GM06990 (cell line): ENCODE measurements around the gene PNP.

Experiments
- DNase-seq: peaks from one replicate; pipeline ENCODE4 v3.0.0-alpha.2; 2011; ENCODE audit not compliant: insufficient read length; ENCODE audit errors: extremely low read depth
- H3K27me3 ChIP-seq: replicated peaks from 2 replicates; pipeline ENCODE4 v1.6.0; 2011; ENCODE audit warnings: low read length; ENCODE audit not compliant: control insufficient read depth, insufficient read depth
- H3K36me3 ChIP-seq: 2 replicates; pipeline ENCODE4 v1.5.1; 2011; ENCODE audit warnings: low read length; ENCODE audit not compliant: control insufficient read depth, insufficient read depth
- H3K4me3 ChIP-seq: replicated peaks from 2 replicates; pipeline ENCODE4 v1.5.1; 2011; ENCODE audit warnings: low read depth, mild to moderate bottlenecking, control low read depth, low read length
- CTCF ChIP-seq: IDR thresholded peaks from 2 replicates; pipeline ENCODE4 v1.5.1; 2011; ENCODE audit warnings: low read length, control low read depth, mild to moderate bottlenecking, inconsistent platforms; ENCODE audit not compliant: insufficient read depth, poor library complexity, severe bottlenecking

Gene PNP

GRCh38 chr14:20435582-20436362 lies 33.4 kb upstream of the PNP start, which contains the start of gene KLHL33:
Gene KLHL33 (minus strand): TSS chr14:20436166. CDS start chr14:20435811, 355 bp downstream.
- no peak within 1 kb of the TSS for H3K4me3 ChIP-seq
- no peak for DNase-seq
- no peak for TF ChIP-seq CTCF
- H3K36me3 ChIP-seq = no peaks in the 10 kb centered on the region
- H3K27me3 ChIP-seq = no peaks in the 10 kb centered on the region

- no peak for DNase-seq
- Histone ChIP-seq H3K27me3 (no peaks in the 10 kb centered on the region), H3K4me3 (no peak overlapping the region), H3K36me3 (no peaks in the 10 kb centered on the region)
- TF ChIP-seq CTCF = no peak
Observed at GRCh38 chr14:20436363-20436755, 32.8 kb upstream of the PNP start.

DNA sequence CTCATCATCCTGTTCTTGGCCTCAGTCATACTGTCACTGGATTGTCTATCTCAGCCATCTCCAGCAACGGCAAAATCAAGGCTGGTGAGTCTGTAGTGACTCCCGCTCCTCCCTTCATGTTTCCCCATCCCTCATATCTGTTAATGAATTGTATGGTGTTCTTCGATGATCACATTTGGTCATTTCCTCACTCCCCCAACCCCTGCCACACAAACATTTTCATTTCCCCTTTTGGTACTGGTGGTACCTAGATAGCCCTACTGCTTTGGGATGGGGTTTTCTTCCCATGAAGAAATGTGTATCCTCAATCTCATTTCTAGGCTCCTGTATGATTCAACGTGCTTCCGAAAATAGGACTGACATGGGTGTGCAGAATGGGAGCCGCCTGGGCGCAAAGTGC lies 30.5 kb upstream of the PNP start:
- no peak overlapping the region for H3K4me3 ChIP-seq

DNA sequence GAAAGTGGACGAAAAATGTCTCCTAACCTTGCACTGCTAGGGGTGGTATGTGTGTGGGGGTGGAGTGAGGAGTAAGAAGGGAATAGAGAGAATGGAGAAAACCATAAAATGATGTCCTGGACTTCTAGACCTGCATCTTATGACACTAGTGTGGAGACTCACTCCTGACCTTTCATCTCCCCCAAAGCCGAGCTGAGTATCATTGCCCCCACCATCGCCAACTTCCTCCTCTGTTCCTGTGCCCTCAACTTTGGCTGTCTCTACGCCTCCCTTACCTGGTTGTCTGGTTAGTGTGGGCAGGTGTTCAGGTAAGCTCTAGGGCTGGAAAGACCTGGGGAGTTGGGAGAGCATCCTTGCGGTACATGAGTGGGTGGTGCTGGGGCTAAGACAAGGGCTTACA lies 28.7 kb upstream of the PNP start:
- no peaks in the 10 kb centered on the region for H3K27me3 ChIP-seq
- TF ChIP-seq CTCF = no peak
- no peak for DNase-seq
- H3K36me3 ChIP-seq = no peaks in the 10 kb centered on the region
- H3K4me3 ChIP-seq = no peak overlapping the region

More for the DNA sequence above, 30.5 kb upstream of the PNP start:
- H3K27me3 ChIP-seq = no peaks in the 10 kb centered on the region
- TF ChIP-seq CTCF = no peak
- no peaks in the 10 kb centered on the region for H3K36me3 ChIP-seq
- no peak for DNase-seq

GRCh38 chr14:20440882-20441281 lies 28.3 kb upstream of the PNP start:
- Histone ChIP-seq H3K36me3 (no peaks in the 10 kb centered on the region; the same call in 1 of the 2 replicates), H3K27me3 (no peaks in the 10 kb centered on the region), H3K4me3 (no peak overlapping the region)
- no peak for DNase-seq
- TF ChIP-seq CTCF = no peak
